ENCODE results near the gene SNX2. TPM values are rescaled to one million over a fixed set of nuclear protein-coding genes. Genes with fewer than 3 reads are reported as not detected.
A peak's percentile ranks its signal among the peaks of the same experiment; 100 is the strongest.

SNX2 gene
- total RNA-seq, 1 donor from 2014 or later, result 120 TPM

GRCh38 chr5:122753500-122753899 is 21.4 kb upstream of the SNX2 start:
- Histone ChIP-seq H3K4me1 (peaks cover 5% of the 10 kb centered on the region), H3K9me3 (no peaks in the 10 kb centered on the region), H3K27ac (no peak overlapping the region), H3K4me3 (no peak overlapping the region), H3K36me3 (no peaks in the 10 kb centered on the region), H3K27me3 (ENCODE audit: low read depth) (no peaks in the 10 kb centered on the region)
- no peak for TF ChIP-seq CTCF (IDR thresholded peaks at IDR 0.05)
- no peak for DNase-seq
- no peak for ATAC-seq
- intact Hi-C loops (cut with DNase I), result no loop called here

- ATAC-seq, result no peak
- intact Hi-C loops (cut with DNase I), result no loop called here
- no peak for DNase-seq
Observed at GRCh38 chr5:122755783-122756182, 19.1 kb upstream of the SNX2 start.

GRCh38 chr5:122756264-122756911 is 18.5 kb upstream of the SNX2 start:
- DNase-seq, result no peak
- intact Hi-C loops (cut with DNase I), result no loop called here
- H3K9me3 ChIP-seq, result no peaks in the 10 kb centered on the region
- H3K4me1 ChIP-seq, result peaks cover 5% of the 10 kb centered on the region
- peak overlapping the region; percentile 58 for H3K27ac ChIP-seq
- no peak for TF ChIP-seq CTCF (IDR thresholded peaks at IDR 0.05)
- H3K4me3 ChIP-seq, result no peak overlapping the region
- H3K27me3 ChIP-seq (ENCODE audit: low read depth), result no peaks in the 10 kb centered on the region
- peak; percentile 62 to 81 for ATAC-seq
- H3K36me3 ChIP-seq, result no peaks in the 10 kb centered on the region

More at GRCh38 chr5:122755783-122756182, 19.1 kb upstream of the SNX2 start:
- Histone ChIP-seq H3K36me3 (no peaks in the 10 kb centered on the region), H3K27me3 (ENCODE audit: low read depth) (no peaks in the 10 kb centered on the region), H3K4me1 (peaks cover 5% of the 10 kb centered on the region), H3K4me3 (no peak overlapping the region), H3K9me3 (no peaks in the 10 kb centered on the region), H3K27ac (no peak overlapping the region)
- TF ChIP-seq CTCF (IDR thresholded peaks at IDR 0.05), result no peak

- TF ChIP-seq CTCF (IDR thresholded peaks at IDR 0.05), result no peak
- DNase-seq, result no peak
- H3K27ac ChIP-seq, result no peak overlapping the region
- H3K4me3 ChIP-seq, result no peak overlapping the region
- H3K4me1 ChIP-seq, result peaks cover 5% of the 10 kb centered on the region
- H3K27me3 ChIP-seq (ENCODE audit: low read depth), result no peaks in the 10 kb centered on the region
- H3K36me3 ChIP-seq, result no peaks in the 10 kb centered on the region
- intact Hi-C loops (cut with DNase I), result no loop called here
- no peak for ATAC-seq
- no peaks in the 10 kb centered on the region for H3K9me3 ChIP-seq
Observed at GRCh38 chr5:122757285-122757684, 17.6 kb upstream of the SNX2 start.

- DNase-seq (no peak), ATAC-seq (no peak)
- intact Hi-C loops (cut with DNase I), result no loop called here
- H3K4me1 ChIP-seq, result peaks cover 5% of the 10 kb centered on the region
- H3K36me3 ChIP-seq, result no peaks in the 10 kb centered on the region
- TF ChIP-seq CTCF (IDR thresholded peaks at IDR 0.05), result no peak
- H3K27ac ChIP-seq, result no peak overlapping the region
- no peaks in the 10 kb centered on the region for H3K9me3 ChIP-seq
- H3K27me3 ChIP-seq (ENCODE audit: low read depth), result no peaks in the 10 kb centered on the region
- no peak overlapping the region for H3K4me3 ChIP-seq
Observed at GRCh38 chr5:122759241-122760070, 15.4 kb upstream of the SNX2 start.
